Measurements from ENCODE around the gene FAM209A.
A peak's percentile ranks its signal among the peaks of the same experiment; 100 is the strongest.

FAM209A gene

GRCh38 chr20:56540415-56540814, 15.9 kb downstream of the FAM209A start:
- DNase-seq (ENCODE audit: low read depth): peak; percentile 14

GRCh38 chr20:56542489-56543030, 18.0 kb downstream of the FAM209A start:
- peak; percentile 13 for DNase-seq (ENCODE audit: low read depth)

- DNase-seq (ENCODE audit: low read depth): no peak
Observed at GRCh38 chr20:56551571-56551970, 27.0 kb downstream of the FAM209A start.

GRCh38 chr20:56552911-56553629, 28.5 kb downstream of the FAM209A start:
- no peak for DNase-seq (ENCODE audit: low read depth)

GRCh38 chr20:56554869-56555268, 30.3 kb downstream of the FAM209A start:
- peak; percentile 99 for DNase-seq (ENCODE audit: low read depth)

GRCh38 chr20:56558968-56559367, 34.4 kb downstream of the FAM209A start:
- no peak for DNase-seq (ENCODE audit: low read depth)

GRCh38 chr20:56564526-56564925, 40.0 kb downstream of the FAM209A start:
- DNase-seq (ENCODE audit: low read depth): peak; percentile 42

- no peak for DNase-seq (ENCODE audit: low read depth)
Observed at GRCh38 chr20:56565511-56565910, 41.0 kb downstream of the FAM209A start.

- peak; percentile 18 for DNase-seq (ENCODE audit: low read depth)
Observed at GRCh38 chr20:56566621-56567020, 42.1 kb downstream of the FAM209A start.

GRCh38 chr20:56570832-56571231, 46.3 kb downstream of the FAM209A start:
- no peak for DNase-seq (ENCODE audit: low read depth)

- no peak for DNase-seq (ENCODE audit: low read depth)
Observed at GRCh38 chr20:56572172-56572571, 47.6 kb downstream of the FAM209A start.

GRCh38 chr20:56573986-56574385, 49.4 kb downstream of the FAM209A start:
- DNase-seq (ENCODE audit: low read depth): no peak

- DNase-seq (ENCODE audit: low read depth): no peak
Observed at GRCh38 chr20:56574531-56575142, 50.1 kb downstream of the FAM209A start.

- no peak for DNase-seq (ENCODE audit: low read depth)
Observed at GRCh38 chr20:56575157-56575556, 50.6 kb downstream of the FAM209A start.
